ENCODE data around the gene ROS1. TPM values are rescaled to one million over a fixed set of nuclear protein-coding genes. Genes with fewer than 3 reads are reported as not detected.

Gene ROS1
- total and polyA plus RNA-seq, 10 of the 15 experiments (the other 5 are each of a cell fraction or from before 2014, with no cell fraction given), result under 0.01 to 0.07 (median 0.03) TPM; not detected in 5

DNA sequence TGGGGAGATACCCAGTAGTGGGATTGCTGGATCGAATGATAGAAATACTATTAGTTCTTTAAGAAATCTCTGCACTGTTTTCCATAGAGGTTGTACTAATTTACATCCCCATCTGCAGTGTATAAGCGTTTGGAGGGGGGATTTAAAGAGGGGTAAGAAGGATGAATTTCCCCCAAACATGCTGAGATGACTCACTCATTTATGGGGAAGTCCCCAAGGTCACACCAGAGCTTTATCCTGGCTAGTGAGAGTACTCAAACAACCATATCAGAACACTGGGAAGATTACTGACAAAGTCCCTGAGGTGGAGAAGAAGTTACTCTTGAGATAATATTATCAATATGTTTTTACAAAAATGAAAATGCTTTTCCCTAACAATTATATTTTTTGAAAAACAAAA, 44.0 kb downstream of the ROS1 start:
- no peak for TF ChIP-seq BRCA1 (IDR thresholded peaks at IDR 0.05; ENCODE audit: low read depth, low read length)
- no peak for TF ChIP-seq RELA (IDR thresholded peaks at IDR 0.05; ENCODE audit: borderline replicate concordance, partially characterized antibody)
- TF ChIP-seq PML (IDR thresholded peaks at IDR 0.05; ENCODE audit: low read length), result no peak
- 0 out of 2 replicates have a peak, but pooled peaks have one; percentile 22 for TF ChIP-seq JUNB (IDR thresholded peaks at IDR 0.05)
- H3K27me3 ChIP-seq (replicated peaks in 1 of 2; ENCODE audit: control insufficient read depth in 2 of 2, insufficient read depth in 2 of 2, low read length in 1 of 2), result no peaks in the 10 kb centered on the region
- no TSS peak for BruUV-seq (replicated peaks)
- ATAC-seq (peak; percentile 46), FAIRE-seq (no peak), DNase-seq (ENCODE audit: low read depth, low spot score) (no peak)
- no peak overlapping the region for H3K4me3 ChIP-seq
- ChIA-PET POLR2A (no interaction called here), SMC1A (ENCODE audit: uncharacterized antibody, unreplicated experiment) (interaction anchor here (0.7 kb wide), 1 partner anchor 68 kb away, joined by 3 read pairs; no protein-coding TSS in a partner anchor), CTCF (no interaction called here), RAD21 (ENCODE audit: unreplicated experiment) (no interaction called here)
- no peak overlapping the region for H2AFZ ChIP-seq (ENCODE audit: control insufficient read depth, low read depth, low read length)
- H3K79me2 ChIP-seq (ENCODE audit: control insufficient read depth, insufficient read depth, low read length), result no peaks in the 10 kb centered on the region
- H3K9ac ChIP-seq (ENCODE audit: control insufficient read depth, insufficient read depth, low read length), result no peak overlapping the region
- no peaks in the 10 kb centered on the region for H3K9me3 ChIP-seq (replicated peaks; ENCODE audit: control insufficient read depth, insufficient read depth, low read length)
- in situ Hi-C loops (cut with MboI), result no loop called here
- H4K20me1 ChIP-seq (ENCODE audit: control insufficient read depth, insufficient read depth), result no peaks in the 10 kb centered on the region
- H3K4me2 ChIP-seq (ENCODE audit: control insufficient read depth, insufficient read depth), result no peak overlapping the region
- no peak overlapping the region for H3K27ac ChIP-seq (ENCODE audit: control insufficient read depth, insufficient read depth)
- intact Hi-C loops (cut with micrococcal nuclease; ENCODE audit: unreplicated experiment), result no loop called here
- H3K36me3 ChIP-seq (ENCODE audit: control insufficient read depth in 2 of 2, insufficient read depth in 2 of 2, low read length in 1 of 2), result no peaks in the 10 kb centered on the region
- 0% methylated on average over 2 of the region's 2 CpGs for WGBS (ENCODE audit: insufficient coverage, insufficient replicate concordance, low lambda C conversion rate, missing lambda C conversion rate)
- H3K4me1 ChIP-seq (ENCODE audit: control insufficient read depth, insufficient read depth, low read length), result no peaks in the 10 kb centered on the region; the same call in 1 of the 2 replicates

DNA sequence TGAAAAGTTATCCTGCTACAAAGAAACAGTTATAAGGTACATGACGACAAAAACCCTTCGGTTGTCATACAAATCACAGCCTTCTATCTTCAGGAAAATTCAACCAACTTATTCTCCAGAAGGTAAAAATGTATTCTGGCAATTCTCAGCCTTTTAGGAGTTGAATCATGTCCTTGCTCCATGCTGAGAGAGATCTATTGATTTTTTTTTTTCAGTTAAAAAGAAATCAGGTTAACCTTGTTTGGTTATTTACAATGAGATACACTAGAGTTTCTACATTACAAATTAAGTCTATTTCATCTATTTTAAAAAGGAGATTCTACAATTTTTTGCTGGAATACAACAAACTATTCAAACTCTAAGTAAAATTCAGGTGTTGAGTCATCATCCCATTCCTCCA, 45.4 kb downstream of the ROS1 start:
- POLR2A ChIA-PET, result no interaction called here
- Histone ChIP-seq H3K27ac (ENCODE audit: control insufficient read depth, insufficient read depth) (no peak overlapping the region), H4K20me1 (ENCODE audit: control insufficient read depth, insufficient read depth) (no peaks in the 10 kb centered on the region), H2AFZ (ENCODE audit: control insufficient read depth, low read depth, low read length) (no peak overlapping the region), H3K36me3 (ENCODE audit: control insufficient read depth in 2 of 2, insufficient read depth in 2 of 2, low read length in 1 of 2) (no peaks in the 10 kb centered on the region), H3K4me1 (ENCODE audit: control insufficient read depth, insufficient read depth, low read length) (no peaks in the 10 kb centered on the region; the same call in 1 of the 2 replicates), H3K9me3 (replicated peaks; ENCODE audit: control insufficient read depth, insufficient read depth, low read length) (no peaks in the 10 kb centered on the region), H3K79me2 (ENCODE audit: control insufficient read depth, insufficient read depth, low read length) (no peaks in the 10 kb centered on the region), H3K27me3 (replicated peaks in 1 of 2; ENCODE audit: control insufficient read depth in 2 of 2, insufficient read depth in 2 of 2, low read length in 1 of 2) (no peaks in the 10 kb centered on the region), H3K9ac (ENCODE audit: control insufficient read depth, insufficient read depth, low read length) (no peak overlapping the region), H3K4me2 (ENCODE audit: control insufficient read depth, insufficient read depth) (no peak overlapping the region), H3K4me3 (no peak overlapping the region)
- TF ChIP-seq, protein P1, sequence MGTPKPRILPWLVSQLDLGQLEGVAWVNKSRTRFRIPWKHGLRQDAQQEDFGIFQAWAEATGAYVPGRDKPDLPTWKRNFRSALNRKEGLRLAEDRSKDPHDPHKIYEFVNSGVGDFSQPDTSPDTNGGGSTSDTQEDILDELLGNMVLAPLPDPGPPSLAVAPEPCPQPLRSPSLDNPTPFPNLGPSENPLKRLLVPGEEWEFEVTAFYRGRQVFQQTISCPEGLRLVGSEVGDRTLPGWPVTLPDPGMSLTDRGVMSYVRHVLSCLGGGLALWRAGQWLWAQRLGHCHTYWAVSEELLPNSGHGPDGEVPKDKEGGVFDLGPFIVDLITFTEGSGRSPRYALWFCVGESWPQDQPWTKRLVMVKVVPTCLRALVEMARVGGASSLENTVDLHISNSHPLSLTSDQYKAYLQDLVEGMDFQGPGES (IDR thresholded peaks at IDR 0.05), result no peak
- TF ChIP-seq NFXL1 (IDR thresholded peaks at IDR 0.05; ENCODE audit: borderline replicate concordance) (no peak), EED (IDR thresholded peaks at IDR 0.05; ENCODE audit: low read depth) (no peak), MYC (IDR thresholded peaks at IDR 0.05; ENCODE audit: insufficient read depth, insufficient read length, insufficient replicate concordance, low read length, severe bottlenecking) (no peak), MYB (IDR thresholded peaks at IDR 0.05; ENCODE audit: borderline replicate concordance, low read depth, low read length) (no peak)
- ATAC-seq (no peak), FAIRE-seq (no peak), DNase-seq (ENCODE audit: low read depth, low spot score) (no peak)
- CTCF ChIA-PET, result no interaction called here
- 28% methylated on average over 2 of the region's 2 CpGs for WGBS (ENCODE audit: insufficient coverage, insufficient replicate concordance, low lambda C conversion rate, missing lambda C conversion rate)
- SMC1A ChIA-PET (ENCODE audit: uncharacterized antibody, unreplicated experiment), result interaction anchor here (1.3 kb wide), 1 partner anchor 397 kb away, joined by 3 read pairs; no protein-coding TSS in a partner anchor
- in situ Hi-C loops (cut with MboI) (no loop called here), intact Hi-C loops (cut with micrococcal nuclease; ENCODE audit: unreplicated experiment) (no loop called here)
- RAD21 ChIA-PET (ENCODE audit: unreplicated experiment), result no interaction called here
- no TSS peak for BruUV-seq (replicated peaks)

All from GM12878 (cell line).